NCI-H2107 treated with DMSO at 0.1 percent for 48 hours (cell line): Measurements from ENCODE around the gene ADCYAP1.
A peak's percentile ranks its signal among the peaks of the same experiment; 100 is the strongest.

Source experiments
- DNase-seq: peaks from one replicate; lab custom pipeline; 2025; ENCODE audit not compliant: unreplicated experiment; lab: John Stamatoyannopoulos, UW

ADCYAP1 gene

DNA sequence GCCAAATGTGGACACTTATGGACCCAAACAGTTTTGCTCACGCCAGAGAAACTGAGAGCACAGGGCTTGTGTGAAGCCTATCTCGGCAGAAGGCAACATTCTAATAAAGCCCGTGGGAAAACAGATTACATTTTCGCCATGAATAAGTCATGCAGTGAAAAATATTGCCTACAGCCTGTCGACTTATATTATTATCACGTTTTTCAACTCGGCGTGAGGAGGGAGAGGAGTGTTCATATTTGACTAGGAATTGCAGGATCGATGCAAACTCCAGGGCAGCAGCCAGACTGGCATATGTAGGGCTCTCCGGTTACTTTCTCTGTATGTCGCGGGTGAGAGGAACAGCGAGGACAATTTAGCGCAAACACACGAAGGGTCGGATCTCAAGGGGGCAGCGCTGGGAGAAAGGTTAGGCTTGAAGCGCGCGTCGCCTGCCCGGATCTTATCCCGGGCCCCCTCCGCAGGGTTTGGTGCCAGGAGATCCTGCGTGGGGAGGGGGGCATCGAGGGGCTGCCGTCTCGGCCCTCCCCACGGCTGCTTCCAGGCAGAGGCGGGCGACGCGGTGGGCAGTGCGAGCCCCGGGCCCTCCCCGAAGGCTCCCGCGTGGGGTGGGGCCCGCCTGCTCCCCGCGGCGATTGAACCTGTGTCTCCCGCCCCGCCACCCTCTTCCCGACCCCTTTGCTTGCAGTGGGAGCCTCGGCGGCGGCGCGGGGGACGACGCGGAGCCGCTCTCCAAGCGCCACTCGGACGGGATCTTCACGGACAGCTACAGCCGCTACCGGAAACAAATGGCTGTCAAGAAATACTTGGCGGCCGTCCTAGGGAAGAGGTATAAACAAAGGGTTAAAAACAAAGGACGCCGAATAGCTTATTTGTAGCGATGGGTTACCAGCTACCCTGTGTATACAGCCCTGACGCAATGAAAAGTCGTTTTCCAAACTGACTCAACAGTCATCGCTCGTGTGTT, 4.4 kb downstream of the ADCYAP1 start:
- peak; percentile 15 for DNase-seq

DNA sequence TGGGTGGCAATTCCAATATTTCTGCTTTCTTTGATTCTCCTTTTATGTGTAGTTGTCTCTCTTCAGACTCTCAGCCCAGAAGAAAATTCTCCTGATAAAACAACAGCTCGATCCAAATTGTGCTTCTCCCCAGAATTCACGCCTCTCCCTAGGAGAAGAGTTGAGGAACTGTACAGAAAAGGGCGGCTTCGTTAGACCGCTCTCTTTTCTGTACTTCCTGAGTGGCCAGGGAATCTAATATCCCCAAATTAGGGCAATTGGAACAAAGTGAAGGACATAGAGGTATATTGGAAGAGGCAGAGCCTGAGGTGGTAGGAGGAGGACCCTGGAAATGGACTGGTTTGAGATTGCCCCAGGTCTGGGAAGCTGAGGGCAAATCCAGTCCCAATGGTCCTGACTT, 5.6 kb downstream of the ADCYAP1 start:
- DNase-seq = no peak

DNA sequence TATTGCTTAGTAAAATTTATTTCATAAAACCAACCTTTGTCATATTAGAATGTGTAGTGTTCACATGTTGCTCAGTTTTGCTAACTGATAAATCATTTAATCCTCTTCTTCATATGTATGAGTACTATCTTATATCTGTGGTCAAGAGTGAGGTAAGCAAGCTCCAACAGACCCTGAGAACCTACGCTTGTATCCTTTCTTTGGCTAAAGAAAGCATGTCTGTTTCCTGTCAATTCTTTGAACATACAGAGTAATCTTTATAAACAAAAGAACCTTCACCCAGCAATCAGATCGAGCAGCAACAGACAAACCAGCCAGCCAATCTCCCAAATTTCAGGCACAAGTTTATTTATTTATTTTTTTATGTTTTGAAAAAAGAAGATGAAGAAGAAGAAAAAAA, 6.4 kb downstream of the ADCYAP1 start:
- no peak for DNase-seq

DNA sequence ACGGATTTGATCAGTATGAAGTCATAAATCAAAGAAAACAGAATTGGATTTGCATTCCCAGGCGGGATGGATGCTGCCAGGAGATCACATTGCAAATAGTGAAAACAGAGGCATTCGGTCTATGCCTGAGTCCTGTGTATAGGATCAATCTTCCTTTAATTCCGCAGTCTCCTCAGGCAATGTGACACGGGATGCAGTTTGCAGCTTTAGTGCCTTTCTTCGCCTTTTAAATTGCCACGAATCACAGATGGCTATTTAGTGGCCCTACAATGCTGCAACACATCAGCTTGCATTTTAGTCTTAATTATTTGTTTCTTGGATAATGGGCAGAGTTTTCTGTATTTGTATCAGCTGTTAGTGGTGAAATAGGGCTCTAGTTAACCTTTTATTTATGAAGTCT, 6.8 kb downstream of the ADCYAP1 start:
- DNase-seq = no peak

DNA sequence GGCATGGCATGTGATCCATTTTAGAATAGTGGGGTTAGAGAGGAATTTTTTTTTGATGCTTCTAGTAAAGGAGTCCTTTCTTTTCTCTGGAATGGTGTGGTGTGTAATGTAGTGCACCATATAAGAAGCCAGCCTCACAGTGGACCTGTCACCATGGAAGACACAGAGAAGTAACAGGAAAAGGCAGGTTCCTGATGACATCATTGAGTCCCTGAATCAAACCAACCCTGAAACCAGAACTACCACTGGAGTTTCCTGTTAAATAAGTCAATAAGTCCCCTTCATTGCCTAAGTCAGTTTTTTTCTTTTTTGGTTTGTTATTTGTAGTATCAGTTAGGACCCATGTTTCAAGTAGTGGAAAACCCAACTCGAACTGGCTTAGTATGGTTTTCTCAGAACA, 11.9 kb downstream of the ADCYAP1 start:
- DNase-seq = no peak

DNA sequence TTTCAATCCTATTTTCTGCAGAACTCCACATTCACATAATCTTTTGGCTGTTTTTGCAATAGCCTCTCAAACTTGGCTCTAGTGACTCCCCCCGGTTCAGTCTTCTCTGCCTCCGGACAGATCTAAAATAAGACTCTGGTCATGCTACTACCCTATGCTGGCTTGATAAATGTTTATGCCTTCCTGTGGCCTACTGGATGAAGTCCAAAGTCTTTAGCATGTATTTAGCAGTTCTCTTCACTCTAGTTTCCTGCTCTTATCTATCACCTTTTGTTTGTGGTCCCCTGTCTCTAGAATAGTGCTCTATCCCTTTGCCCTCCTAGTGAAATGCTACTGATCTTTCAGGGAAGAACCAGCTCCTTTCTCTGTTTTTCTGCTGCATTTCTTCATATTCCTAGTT, 14.4 kb downstream of the ADCYAP1 start:
- no peak for DNase-seq

DNA sequence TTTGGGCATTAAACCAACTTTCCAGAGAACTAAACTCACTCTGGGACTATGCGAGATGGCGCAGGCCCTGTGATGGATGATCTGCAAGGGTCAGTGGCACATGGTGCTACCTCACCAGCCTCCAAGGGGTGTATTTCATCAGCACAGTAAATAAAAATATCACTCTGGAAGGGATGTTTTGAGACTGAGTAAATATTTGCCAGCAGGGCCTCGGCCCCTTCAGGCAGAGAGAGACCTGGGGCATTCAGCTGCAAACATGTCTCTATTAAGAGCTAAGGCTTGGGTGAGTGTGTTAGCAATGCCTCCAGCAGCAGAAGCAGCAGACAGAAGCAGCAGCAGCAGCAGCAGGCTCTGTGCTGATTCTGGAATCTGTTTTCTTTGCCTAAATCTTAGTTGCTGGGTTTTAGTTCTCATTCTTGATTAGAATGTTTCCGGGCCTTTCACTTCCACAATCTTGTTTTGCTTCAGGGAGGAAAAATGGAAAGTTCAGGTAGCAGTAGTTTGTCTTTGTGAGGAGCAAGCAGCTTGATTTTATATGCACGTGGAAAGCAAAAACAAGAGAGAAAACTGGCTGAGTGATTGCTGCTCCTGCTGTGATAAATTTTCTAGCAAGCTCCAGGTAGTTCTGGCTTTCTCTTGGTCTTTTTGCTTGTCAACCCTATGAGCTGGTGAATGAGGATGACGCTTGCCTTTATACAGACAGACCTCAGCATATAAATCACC, 18.6 kb downstream of the ADCYAP1 start:
- DNase-seq = no peak

DNA sequence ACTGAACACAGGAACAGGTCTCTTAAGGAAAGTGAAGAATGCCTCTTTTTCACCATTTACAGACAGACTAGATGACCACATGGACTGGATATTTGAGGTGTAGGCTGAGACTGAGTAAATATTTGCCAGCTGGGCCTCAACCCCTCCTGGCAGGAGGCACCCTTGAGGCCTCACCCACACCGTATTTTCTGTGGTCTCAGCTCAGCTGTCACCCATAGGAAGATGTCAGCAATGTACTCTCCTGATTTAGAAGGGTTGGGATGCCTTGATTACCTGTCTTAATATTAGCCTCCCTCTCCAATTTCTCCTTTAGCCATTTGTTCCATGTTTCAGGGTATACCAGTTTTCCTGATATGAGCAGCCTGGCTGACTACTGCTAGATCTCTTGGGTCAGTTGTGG, 20.3 kb downstream of the ADCYAP1 start:
- DNase-seq = no peak

DNA sequence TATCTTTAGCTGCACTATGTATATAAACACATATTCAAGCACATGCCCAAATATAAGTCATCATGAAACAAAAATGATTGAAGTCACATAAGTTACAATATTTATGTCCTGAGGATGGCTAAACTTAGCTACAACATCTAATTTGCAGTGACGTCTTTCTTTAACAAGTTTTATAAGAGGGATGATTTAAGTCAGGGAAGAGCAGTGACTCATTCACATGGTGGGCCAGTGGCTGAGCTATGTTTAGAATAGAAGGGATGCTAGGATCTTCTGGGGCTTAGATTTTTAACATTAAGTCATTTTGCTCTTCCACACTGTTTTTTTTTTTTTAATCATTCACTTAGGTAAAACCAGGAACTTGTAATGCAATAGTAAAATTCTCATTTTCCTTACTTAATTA, 22.3 kb downstream of the ADCYAP1 start:
- DNase-seq = no peak

DNA sequence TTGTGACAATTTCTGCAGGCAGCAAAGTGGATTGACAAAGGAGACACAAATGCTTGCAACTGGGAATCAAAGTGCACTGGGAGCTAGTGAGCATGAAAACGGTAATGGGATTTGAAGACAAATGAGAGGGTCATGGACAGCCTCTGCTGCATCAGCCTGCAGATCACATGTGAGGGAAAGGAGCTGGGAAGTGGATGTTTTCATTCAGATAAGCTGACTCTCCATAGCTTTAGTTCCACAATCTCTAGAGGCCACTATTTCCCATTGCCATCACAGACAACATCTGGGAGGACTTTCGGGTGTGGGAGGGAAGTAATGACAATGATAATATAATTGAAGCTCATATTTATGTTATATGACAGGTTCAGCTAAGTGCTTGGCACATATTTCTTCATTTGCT, 28.4 kb downstream of the ADCYAP1 start:
- no peak for DNase-seq

DNA sequence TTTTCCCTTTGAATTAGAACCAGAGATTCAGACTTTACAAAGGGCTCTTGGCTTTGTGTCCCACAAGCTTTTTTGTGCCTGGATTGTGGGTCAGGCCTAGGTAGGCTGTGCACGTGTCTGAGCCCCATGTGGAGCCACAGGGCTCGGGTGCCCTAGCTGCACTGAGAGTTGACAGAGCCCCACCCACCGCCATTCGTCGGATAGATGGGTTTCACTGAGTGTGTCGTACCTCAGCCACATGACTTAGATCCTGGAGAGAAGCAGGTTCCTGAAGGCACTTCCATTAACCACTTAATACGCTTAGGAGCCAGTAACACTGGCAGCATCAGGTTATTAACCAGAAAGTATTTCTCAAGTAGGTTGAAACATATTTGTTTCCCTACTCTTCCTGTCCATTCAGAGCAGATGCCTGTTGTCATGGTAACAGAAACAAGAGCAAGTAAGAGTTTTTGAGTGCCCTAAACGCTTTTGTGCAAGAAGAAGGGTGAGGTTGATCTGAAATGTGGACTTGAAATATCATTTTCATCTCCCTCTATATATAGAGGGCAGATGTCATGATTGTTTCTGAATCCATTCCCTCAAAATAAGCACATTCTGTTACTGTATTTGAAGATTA, 30.0 kb downstream of the ADCYAP1 start:
- no peak for DNase-seq

DNA sequence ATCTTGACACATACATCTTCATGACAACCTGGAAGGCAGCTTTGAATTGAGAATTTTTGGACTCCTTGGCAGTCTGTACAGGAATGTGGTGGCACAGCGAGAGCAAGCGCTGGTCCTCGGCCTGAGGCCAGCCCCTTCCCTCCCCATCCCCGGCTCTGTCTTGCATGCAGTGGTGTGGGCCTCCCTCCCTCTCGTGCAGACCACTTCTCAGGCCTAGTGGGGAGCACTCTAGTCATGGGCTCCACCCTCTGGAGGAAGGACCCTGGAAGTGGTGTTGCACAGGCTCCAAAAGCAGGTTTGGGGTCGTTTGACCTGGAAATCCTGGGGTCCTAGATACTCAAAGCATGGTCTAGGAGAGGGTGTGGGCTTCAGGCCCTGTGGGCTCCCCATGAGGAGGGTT, 32.3 kb downstream of the ADCYAP1 start:
- DNase-seq = no peak

DNA sequence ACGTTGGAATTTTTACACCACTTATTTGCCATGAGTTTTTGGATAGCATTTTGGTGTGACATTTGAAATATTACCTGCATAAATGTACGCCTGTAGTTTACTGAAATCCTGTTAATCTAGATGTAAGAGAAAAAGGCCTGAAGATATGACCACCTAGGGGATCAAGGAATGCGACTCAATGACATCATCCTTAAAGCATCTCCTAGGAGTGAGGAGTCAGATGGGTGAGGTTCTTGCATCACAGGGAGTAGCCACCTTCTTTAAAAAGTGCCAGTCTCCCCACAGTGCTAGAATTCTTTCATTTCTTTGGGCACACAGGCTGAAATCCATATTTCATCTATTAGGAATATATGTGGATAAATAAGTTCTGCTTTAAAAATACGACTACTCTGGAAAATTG, 34.5 kb downstream of the ADCYAP1 start:
- DNase-seq = no peak

DNA sequence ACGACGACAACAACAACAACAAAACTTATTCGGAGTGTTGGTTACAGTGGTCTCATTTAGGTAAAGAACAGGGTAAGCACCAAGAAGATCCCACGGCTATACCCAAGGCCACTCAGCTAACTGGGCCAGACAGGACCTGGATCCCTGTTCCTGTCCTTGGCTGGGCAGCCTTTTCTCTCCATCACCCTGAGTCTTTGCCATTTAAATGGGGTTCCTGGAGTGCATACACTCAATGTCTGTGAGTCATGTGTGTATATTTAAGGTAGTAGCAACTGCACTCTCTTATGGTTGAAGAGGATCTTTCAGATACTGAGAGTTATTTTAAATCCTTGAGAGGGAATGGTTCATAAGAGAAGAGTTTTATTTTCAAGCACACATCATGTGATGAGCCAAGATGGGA, 35.3 kb downstream of the ADCYAP1 start:
- DNase-seq = no peak

DNA sequence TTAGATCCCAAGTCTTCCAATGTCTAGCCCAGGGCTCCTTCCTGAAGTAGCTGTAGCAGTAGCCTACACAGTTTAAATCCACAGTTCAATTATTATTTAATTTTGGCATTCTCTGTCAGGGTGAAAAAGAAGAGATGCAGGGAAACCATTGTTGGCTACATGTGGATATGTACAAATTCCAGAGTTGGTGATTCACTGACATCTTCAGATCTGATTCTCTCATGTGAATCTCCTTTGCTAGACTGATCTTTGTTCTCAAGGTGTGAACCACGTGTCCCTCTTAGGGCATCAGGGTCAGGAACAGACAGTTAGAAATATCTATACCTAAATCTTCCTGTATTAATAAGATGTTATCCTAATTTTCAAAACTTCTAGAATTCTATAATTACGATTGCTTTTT, 36.7 kb downstream of the ADCYAP1 start:
- DNase-seq = no peak

DNA sequence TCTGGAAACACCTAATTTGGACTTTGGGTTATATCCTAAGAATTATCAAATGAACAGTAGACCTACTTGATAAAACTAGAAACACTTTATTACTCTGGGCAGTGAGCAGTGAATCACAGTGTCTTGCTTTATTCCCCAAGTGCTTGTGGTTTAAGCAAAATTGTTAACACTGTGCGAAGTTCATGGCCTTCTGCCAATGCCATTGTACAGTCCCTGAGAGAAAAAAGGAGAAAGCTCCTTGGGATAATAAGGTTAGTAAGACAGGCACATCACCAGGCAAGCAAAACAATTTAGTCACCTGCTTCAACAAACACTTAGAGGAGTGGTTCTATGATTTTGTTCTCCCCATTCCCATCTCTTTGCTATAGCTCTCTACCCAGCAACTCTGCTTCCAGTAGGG, 39.8 kb downstream of the ADCYAP1 start:
- peak; percentile 28 for DNase-seq

DNA sequence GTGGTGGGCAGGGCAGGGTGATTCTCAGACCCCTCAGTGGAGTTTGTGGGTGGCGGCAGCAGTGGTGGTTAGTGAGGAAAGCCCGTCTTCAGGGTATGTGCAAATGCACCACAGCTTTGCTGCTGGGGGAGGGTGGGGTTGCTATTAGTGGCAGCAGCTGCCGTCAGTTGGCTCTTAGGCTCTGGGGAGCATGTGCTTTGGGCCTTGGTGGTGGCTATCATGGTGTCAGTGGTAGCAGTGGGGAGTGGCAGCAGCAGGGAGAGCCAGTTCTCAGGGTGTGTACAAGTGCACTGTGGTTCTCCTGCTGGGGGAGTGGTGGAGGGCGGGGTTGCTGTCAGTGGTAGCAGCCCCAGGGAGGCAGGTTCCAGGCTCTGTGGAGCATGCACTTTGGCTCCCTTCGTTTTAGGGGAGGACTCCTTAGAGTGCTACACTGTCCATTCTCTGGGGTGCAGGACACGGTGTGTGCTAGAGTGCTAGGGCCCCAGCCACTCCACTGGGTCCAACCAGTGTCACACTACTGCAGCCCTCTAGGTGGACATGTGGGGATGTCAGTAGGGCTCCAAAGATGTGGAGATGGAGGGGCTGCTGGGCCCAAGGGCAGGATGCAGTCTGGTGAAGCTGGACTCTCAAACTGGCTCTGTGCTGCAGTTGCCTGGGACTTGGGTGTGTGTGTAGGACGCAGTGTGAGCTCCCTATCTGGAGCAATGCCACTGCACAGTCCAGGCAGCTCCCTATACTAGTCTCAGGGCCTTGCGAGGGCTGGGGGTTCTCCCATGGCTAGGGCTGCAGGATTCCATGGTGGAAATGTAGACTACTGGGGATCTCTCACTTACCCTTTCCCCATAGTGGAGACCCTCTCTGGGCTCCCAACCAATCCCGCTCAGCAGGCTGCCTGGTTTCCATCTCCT, 45.3 kb downstream of the ADCYAP1 start:
- DNase-seq = no peak

DNA sequence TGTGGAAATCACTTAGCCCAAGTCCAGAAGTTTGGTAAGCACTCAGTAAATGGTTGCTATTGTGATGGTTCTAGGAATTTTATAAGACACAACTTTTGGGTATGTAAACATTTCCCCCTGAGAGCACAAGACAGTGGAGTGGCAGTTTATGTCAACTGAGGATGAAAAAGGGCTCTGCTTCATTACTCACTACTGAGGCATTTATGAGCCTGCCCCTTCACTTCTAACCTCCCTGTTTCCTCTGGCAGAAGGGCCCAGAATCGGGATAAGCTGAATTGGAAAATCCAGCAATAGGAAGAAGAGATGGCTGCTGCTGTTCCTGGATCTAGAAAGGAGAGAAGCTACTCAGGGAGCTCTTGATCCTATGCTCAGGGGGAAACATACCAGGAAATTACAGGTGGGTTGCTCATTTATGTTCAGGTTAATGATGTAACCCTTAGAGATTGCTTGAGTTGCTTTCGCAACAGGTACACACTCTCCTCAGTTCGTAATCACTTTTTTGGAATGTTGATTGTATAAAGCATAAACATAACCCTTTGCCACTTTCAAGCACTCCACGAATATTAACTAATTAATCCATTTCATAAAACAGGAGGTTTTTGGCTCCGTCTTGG, 46.3 kb downstream of the ADCYAP1 start:
- DNase-seq = no peak

DNA sequence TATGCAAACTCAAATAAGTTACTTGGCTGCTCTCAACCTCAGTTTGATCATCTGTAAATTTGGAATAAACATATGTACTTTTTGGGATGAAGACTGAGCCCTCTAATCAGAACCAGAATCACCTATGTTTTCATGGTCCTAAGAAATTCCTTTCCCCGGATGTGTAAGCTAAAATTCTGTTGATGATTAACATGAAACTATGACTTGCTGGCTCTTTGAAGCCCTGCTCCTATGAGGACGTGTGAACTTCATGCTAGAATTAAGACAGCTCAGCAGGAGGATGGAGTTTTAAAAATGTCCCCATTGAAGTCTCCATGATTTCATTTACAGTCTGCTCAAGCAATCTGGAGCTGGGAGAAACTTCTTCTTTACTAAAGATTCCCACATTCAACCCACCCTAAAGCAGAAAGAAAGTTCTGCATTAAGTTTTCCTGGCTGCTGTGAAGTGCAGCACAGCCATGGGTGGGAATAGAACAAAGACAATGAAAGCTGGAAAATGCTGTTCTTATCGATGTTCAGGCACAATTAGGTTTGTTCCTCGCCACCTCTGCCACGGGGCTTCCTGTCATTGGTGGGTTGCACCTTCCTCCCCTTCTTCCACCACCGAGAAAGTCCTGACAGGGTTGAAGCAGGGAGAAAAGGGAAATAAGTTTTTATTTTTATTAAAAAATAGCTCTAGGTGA, 50.9 kb downstream of the ADCYAP1 start:
- no peak for DNase-seq

DNA sequence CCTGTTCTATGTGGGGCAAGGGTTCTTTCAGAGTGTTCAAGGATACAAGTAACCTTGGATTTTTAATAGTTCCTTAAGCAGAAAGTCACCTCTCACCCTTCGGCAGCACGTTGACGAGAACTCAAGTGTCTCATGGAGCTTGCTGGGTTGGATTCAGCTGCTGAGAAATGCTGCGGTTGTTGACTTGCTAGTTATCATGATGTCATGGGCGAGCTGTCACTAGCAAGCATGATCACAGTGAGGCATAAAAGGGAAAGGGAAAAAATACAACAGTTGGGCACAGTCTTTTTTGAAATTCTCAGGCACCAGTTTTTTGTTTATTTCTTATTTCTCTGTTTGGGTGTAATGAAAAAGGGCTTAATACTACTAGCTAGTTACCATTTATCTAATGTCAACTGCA, 53.2 kb downstream of the ADCYAP1 start:
- DNase-seq = no peak
